GM23338 (cell line): ENCODE results near the gene WNT6. TPM values are rescaled to one million over a fixed set of nuclear protein-coding genes. Genes with fewer than 3 reads are reported as not detected.

Experiments
- ATAC-seq: fragments of 200-7000 bp; cut with Tn5 transposase; 3 replicates; pipeline ENCODE4 v1.9.1; 2020
- DNase-seq: peaks from one replicate; pipeline ENCODE4 v3.0.0-alpha.2; 2015; ENCODE audit warnings: low spot score
- H2AFZ ChIP-seq: fragments of 200-600 bp; sonication (generic); 2 replicates; pipeline ENCODE4 v1.8.0; 2016; ENCODE audit warnings: antibody characterized with exemption, mild to moderate bottlenecking, moderate library complexity
- H3F3A ChIP-seq: fragments of 200-600 bp; sonication (generic); replicated peaks from 2 replicates; pipeline ENCODE4 v1.8.0; 2017; ENCODE audit warnings: antibody characterized with exemption, mixed run types, low read depth
- H3K27ac ChIP-seq: fragments of 200-600 bp; sonication (generic); 2 replicates; pipeline ENCODE4 v1.6.1; 2016; ENCODE audit warnings: low read depth
- H3K27me3 ChIP-seq: fragments of 200-600 bp; sonication (generic); 2 replicates; pipeline ENCODE4 v1.8.0; 2016; ENCODE audit warnings: mild to moderate bottlenecking, mixed run types, moderate library complexity; ENCODE audit not compliant: insufficient read depth
- H3K36me3 ChIP-seq: fragments of 200-600 bp; sonication (generic); 2 replicates; pipeline ENCODE4 v1.8.0; 2016; ENCODE audit warnings: mild to moderate bottlenecking; ENCODE audit not compliant: insufficient read depth
- H3K4me1 ChIP-seq: fragments of 200-600 bp; sonication (generic); 2 replicates; pipeline ENCODE4 v1.8.0; 2016; ENCODE audit warnings: mild to moderate bottlenecking, moderate library complexity; ENCODE audit not compliant: insufficient read depth
- H3K4me2 ChIP-seq: fragments of 200-600 bp; sonication (generic); 2 replicates; pipeline ENCODE4 v1.7.1; 2017; ENCODE audit warnings: mixed run types
- H3K4me3 ChIP-seq: fragments of 200-600 bp; sonication (generic); 2 replicates; pipeline ENCODE4 v1.6.1; 2016; ENCODE audit warnings: mixed run types
- H3K79me2 ChIP-seq: fragments of 200-600 bp; sonication (generic); replicated peaks from 2 replicates; pipeline ENCODE4 v1.8.0; 2017; ENCODE audit warnings: mild to moderate bottlenecking; ENCODE audit not compliant: insufficient read depth
- H3K9me2 ChIP-seq: fragments of 200-600 bp; sonication (generic); 2 replicates; pipeline ENCODE4 v1.8.0; 2017; ENCODE audit not compliant: insufficient read depth
- H4K20me1 ChIP-seq: fragments of 200-600 bp; sonication (generic); replicated peaks from 2 replicates; pipeline ENCODE4 v1.8.0; 2017; ENCODE audit warnings: mild to moderate bottlenecking; ENCODE audit not compliant: insufficient read depth
- H3K27ac Mint-ChIP-seq: 2 replicates; pipeline ENCODE4 v1.8.0; 2020; ENCODE audit warnings: inconsistent platforms, mild to moderate bottlenecking, moderate library complexity, mixed read lengths
- H3K27me3 Mint-ChIP-seq: 3 replicates; pipeline ENCODE4 v1.8.0; 2022; ENCODE audit warnings: low read depth, mild to moderate bottlenecking, moderate library complexity, mixed read lengths, inconsistent platforms; ENCODE audit not compliant: insufficient read depth, poor library complexity
- H3K36me3 Mint-ChIP-seq: 3 replicates; pipeline ENCODE4 v1.8.0; 2021; ENCODE audit warnings: low read depth, mild to moderate bottlenecking, inconsistent platforms, moderate library complexity, mixed read lengths
- H3K4me1 Mint-ChIP-seq: 3 replicates; pipeline ENCODE4 v1.8.0; 2020; ENCODE audit warnings: mild to moderate bottlenecking, inconsistent platforms, mixed read lengths
- H3K4me3 Mint-ChIP-seq: 3 replicates; pipeline ENCODE4 v1.8.0; 2021; ENCODE audit warnings: moderate library complexity, mild to moderate bottlenecking, inconsistent platforms, mixed read lengths
- H3K9me3 Mint-ChIP-seq: 3 replicates; pipeline ENCODE4 v1.8.0; 2020; ENCODE audit warnings: moderate library complexity, mild to moderate bottlenecking, inconsistent platforms, mixed read lengths
- CREB1 ChIP-seq: fragments of 250-450 bp; sonication (Bioruptor Pico); IDR thresholded peaks from 2 replicates; pipeline ENCODE4 v1.5.0; 2020; ENCODE audit warnings: low read depth, mild to moderate bottlenecking, moderate library complexity
- CTCF ChIP-seq, 2 experiments: fragments of 200-600 bp in 1 of 2; sonication (generic) in 1 of 2; conservative IDR thresholded peaks; 2 replicates each; pipeline versions ENCODE4 v1.5.1 to v1.6.1; 2016 to 2017; ENCODE audit warnings: antibody characterized with exemption in 2 of 2, low read depth in 2 of 2, mild to moderate bottlenecking in 2 of 2, moderate library complexity in 1 of 2
- EZH2phosphoT487 ChIP-seq: fragments of 200-600 bp; sonication (generic); IDR thresholded peaks from one replicate; pipeline ENCODE4 v1.8.1; 2018; ENCODE audit warnings: antibody characterized with exemption; ENCODE audit not compliant: unreplicated experiment
- POLR2AphosphoS5 ChIP-seq: IDR thresholded peaks from 2 replicates; pipeline ENCODE4 v1.6.1; 2016; ENCODE audit warnings: antibody characterized with exemption, low read depth
- REST ChIP-seq: IDR thresholded peaks from one replicate; pipeline ENCODE4 v1.6.1; 2018; ENCODE audit warnings: antibody characterized with exemption; ENCODE audit not compliant: unreplicated experiment
- STAT1 ChIP-seq: IDR thresholded peaks from one replicate; pipeline ENCODE4 v1.6.1; 2016; ENCODE audit warnings: antibody characterized with exemption; ENCODE audit not compliant: unreplicated experiment
- ZNF114 ChIP-seq: fragments of 250-450 bp; sonication (Bioruptor Pico); IDR thresholded peaks from 2 replicates; pipeline ENCODE4 v1.5.0; 2020; ENCODE audit warnings: mild to moderate bottlenecking, moderate library complexity
- polyA plus RNA-seq: library from polyadenylated mRNA; unstranded; fragments of >200 nt; fragmentation: Nextera tagmentation; extraction: Ambion mirVana; gene quantifications from 2 replicates; pipeline ENCODE4 v1.2.1, GENCODE V29; 2016
- total RNA-seq: library from RNA; depleted of rRNA; stranded (reverse); fragments of >200 nt; shearing (Covaris generic); gene quantifications from 2 replicates; pipeline ENCODE4 v1.2.3, GENCODE V29; 2014
- TF ChIP-seq, protein P1 (sequence below): fragments of 250-450 bp; sonication (Bioruptor Pico); IDR thresholded peaks from 2 replicates; pipeline ENCODE4 v1.5.0; 2020; ENCODE audit warnings: mild to moderate bottlenecking, moderate library complexity

Gene WNT6
- total and polyA plus RNA-seq, 2 experiments from 2014 or later, result not detected

GRCh38 chr2:218850796-218851195 lies 8.8 kb upstream of the WNT6 start:
- H3K4me1 Mint-ChIP-seq, result peaks cover 27% of the 10 kb centered on the region
- peaks cover 25% of the 10 kb centered on the region for H3K4me1 ChIP-seq
- no peak overlapping the region for H3K27ac Mint-ChIP-seq
- no peak overlapping the region for H3K27ac ChIP-seq
- DNase-seq, result no peak
- no peaks in the 10 kb centered on the region for H3K9me2 ChIP-seq
- no peak for ATAC-seq
- no peak overlapping the region for H3K4me3 Mint-ChIP-seq
- no peaks in the 10 kb centered on the region for H3K36me3 ChIP-seq
- no peak overlapping the region for H3K4me2 ChIP-seq
- TF ChIP-seq, protein P1, sequence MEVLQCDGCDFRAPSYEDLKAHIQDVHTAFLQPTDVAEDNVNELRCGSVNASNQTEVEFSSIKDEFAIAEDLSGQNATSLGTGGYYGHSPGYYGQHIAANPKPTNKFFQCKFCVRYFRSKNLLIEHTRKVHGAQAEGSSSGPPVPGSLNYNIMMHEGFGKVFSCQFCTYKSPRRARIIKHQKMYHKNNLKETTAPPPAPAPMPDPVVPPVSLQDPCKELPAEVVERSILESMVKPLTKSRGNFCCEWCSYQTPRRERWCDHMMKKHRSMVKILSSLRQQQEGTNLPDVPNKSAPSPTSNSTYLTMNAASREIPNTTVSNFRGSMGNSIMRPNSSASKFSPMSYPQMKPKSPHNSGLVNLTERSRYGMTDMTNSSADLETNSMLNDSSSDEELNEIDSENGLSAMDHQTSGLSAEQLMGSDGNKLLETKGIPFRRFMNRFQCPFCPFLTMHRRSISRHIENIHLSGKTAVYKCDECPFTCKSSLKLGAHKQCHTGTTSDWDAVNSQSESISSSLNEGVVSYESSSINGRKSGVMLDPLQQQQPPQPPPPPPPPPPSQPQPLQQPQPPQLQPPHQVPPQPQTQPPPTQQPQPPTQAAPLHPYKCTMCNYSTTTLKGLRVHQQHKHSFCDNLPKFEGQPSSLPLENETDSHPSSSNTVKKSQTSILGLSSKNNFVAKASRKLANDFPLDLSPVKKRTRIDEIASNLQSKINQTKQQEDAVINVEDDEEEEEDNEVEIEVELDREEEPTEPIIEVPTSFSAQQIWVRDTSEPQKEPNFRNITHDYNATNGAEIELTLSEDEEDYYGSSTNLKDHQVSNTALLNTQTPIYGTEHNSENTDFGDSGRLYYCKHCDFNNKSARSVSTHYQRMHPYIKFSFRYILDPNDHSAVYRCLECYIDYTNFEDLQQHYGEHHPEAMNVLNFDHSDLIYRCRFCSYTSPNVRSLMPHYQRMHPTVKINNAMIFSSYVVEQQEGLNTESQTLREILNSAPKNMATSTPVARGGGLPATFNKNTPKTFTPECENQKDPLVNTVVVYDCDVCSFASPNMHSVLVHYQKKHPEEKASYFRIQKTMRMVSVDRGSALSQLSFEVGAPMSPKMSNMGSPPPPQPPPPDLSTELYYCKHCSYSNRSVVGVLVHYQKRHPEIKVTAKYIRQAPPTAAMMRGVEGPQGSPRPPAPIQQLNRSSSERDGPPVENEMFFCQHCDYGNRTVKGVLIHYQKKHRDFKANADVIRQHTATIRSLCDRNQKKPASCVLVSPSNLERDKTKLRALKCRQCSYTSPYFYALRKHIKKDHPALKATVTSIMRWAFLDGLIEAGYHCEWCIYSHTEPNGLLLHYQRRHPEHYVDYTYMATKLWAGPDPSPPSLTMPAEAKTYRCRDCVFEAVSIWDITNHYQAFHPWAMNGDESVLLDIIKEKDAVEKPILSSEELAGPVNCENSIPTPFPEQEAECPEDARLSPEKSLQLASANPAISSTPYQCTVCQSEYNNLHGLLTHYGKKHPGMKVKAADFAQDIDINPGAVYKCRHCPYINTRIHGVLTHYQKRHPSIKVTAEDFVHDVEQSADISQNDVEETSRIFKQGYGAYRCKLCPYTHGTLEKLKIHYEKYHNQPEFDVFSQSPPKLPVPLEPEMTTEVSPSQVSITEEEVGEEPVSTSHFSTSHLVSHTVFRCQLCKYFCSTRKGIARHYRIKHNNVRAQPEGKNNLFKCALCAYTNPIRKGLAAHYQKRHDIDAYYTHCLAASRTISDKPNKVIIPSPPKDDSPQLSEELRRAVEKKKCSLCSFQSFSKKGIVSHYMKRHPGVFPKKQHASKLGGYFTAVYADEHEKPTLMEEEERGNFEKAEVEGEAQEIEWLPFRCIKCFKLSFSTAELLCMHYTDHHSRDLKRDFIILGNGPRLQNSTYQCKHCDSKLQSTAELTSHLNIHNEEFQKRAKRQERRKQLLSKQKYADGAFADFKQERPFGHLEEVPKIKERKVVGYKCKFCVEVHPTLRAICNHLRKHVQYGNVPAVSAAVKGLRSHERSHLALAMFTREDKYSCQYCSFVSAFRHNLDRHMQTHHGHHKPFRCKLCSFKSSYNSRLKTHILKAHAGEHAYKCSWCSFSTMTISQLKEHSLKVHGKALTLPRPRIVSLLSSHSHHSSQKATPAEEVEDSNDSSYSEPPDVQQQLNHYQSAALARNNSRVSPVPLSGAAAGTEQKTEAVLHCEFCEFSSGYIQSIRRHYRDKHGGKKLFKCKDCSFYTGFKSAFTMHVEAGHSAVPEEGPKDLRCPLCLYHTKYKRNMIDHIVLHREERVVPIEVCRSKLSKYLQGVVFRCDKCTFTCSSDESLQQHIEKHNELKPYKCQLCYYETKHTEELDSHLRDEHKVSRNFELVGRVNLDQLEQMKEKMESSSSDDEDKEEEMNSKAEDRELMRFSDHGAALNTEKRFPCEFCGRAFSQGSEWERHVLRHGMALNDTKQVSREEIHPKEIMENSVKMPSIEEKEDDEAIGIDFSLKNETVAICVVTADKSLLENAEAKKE (CRISPR knock-in tag), result no peak
- TF ChIP-seq POLR2AphosphoS5, result no peak
- H4K20me1 ChIP-seq, result no peaks in the 10 kb centered on the region
- peaks cover 12% of the 10 kb centered on the region for H3K9me3 Mint-ChIP-seq
- no peak overlapping the region for H2AFZ ChIP-seq
- H3F3A ChIP-seq, result 0 out of 2 replicates have a peak, but pooled peaks cover 2% of the 10 kb centered on the region
- H3K27me3 Mint-ChIP-seq, result peaks cover 47% of the 10 kb centered on the region
- no peak overlapping the region for H3K4me3 ChIP-seq
- peaks cover 39% of the 10 kb centered on the region for H3K27me3 ChIP-seq
- peaks cover 10% of the 10 kb centered on the region for H3K36me3 Mint-ChIP-seq
- no peaks in the 10 kb centered on the region for H3K79me2 ChIP-seq

DNA sequence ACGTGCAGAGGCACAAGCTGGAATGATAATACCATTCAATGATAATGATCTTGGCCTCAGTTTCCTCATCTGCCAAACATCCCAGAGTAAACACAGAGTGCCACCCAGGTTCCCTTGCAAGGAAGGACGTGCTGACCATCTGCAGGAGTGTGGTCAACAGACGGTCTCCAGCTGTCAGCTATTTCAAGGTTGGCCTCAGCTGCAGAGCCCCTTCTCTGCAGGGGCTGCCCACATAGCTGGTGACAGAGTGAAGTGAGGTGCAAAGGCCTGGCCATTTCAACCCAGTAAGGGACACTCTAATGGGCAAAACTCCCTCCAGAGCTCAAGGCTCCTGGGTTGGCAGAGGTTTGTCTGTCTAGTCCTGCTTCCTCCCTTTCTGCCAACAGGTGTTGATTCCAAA lies 8.3 kb upstream of the WNT6 start:
- no peaks in the 10 kb centered on the region for H3K9me2 ChIP-seq
- 0 out of 2 replicates have a peak, but pooled peaks cover 6% of the 10 kb centered on the region for H3F3A ChIP-seq
- H3K4me3 Mint-ChIP-seq, result no peak overlapping the region
- peaks cover 10% of the 10 kb centered on the region for H3K9me3 Mint-ChIP-seq
- no peak overlapping the region for H3K4me3 ChIP-seq
- H3K36me3 Mint-ChIP-seq, result peaks cover 9% of the 10 kb centered on the region
- H4K20me1 ChIP-seq, result no peaks in the 10 kb centered on the region
- no peak overlapping the region for H3K4me2 ChIP-seq
- peaks cover 52% of the 10 kb centered on the region for H3K27me3 Mint-ChIP-seq
- no peak for ATAC-seq
- DNase-seq, result no peak
- H3K4me1 Mint-ChIP-seq, result peaks cover 31% of the 10 kb centered on the region
- H3K36me3 ChIP-seq, result no peaks in the 10 kb centered on the region
- no peaks in the 10 kb centered on the region for H3K79me2 ChIP-seq
- H2AFZ ChIP-seq, result no peak overlapping the region
- peaks cover 30% of the 10 kb centered on the region for H3K4me1 ChIP-seq
- H3K27ac ChIP-seq, result no peak overlapping the region
- H3K27ac Mint-ChIP-seq, result no peak overlapping the region
- H3K27me3 ChIP-seq, result peaks cover 43% of the 10 kb centered on the region
- TF ChIP-seq ZNF114 (CRISPR knock-in tag), result no peak
- no peak for TF ChIP-seq REST
- no peak for TF ChIP-seq STAT1
- no peak for TF ChIP-seq CREB1 (CRISPR knock-in tag)
- TF ChIP-seq EZH2phosphoT487, result no peak
- TF ChIP-seq CTCF (conservative IDR thresholded peaks at IDR 0.05; ENCODE audit: low read depth in 2 of 2), result no peak
- TF ChIP-seq POLR2AphosphoS5, result no peak
